Stimulated activated CD8-positive, alpha-beta memory T cell treated with anti-CD3 and anti-CD28 coated beads, Interleukin-12 subunit alpha, Interleukin-12 subunit beta, amount 100 ng/mL, for 24 hours (primary cell): ENCODE results near the gene CDK11B.
A peak's percentile ranks its signal among the peaks of the same experiment; 100 is the strongest.
"Not testable (repeated sequence)": the region's sequence is repeated elsewhere in the genome, so short reads cannot be mapped to it uniquely, and the experiment has no call there.

Source experiments
- DNase-seq: peaks from one replicate; pipeline ENCODE4 v3.0.0-alpha.2; 2020; ENCODE audit errors: extremely low read depth

CDK11B gene

GRCh38 chr1:1662392-1662791 is 3.6 kb upstream of the CDK11B start:
- DNase-seq = not testable (repeated sequence)

GRCh38 chr1:1648265-1648664 is 10.5 kb downstream of the CDK11B start:
- DNase-seq = not testable (repeated sequence)

GRCh38 chr1:1647567-1648241 is 11.1 kb downstream of the CDK11B start:
- DNase-seq = not testable (repeated sequence)

GRCh38 chr1:1646326-1646725 is 12.5 kb downstream of the CDK11B start:
- DNase-seq = not testable (repeated sequence)

- DNase-seq = not testable (repeated sequence)
Measured at GRCh38 chr1:1640711-1641461, 17.9 kb downstream of the CDK11B start.

GRCh38 chr1:1640081-1640480 is 18.7 kb downstream of the CDK11B start:
- DNase-seq = not testable (repeated sequence)

- not testable (repeated sequence) for DNase-seq
Measured at GRCh38 chr1:1639368-1639767, 19.4 kb downstream of the CDK11B start.

- DNase-seq = not testable (repeated sequence)
Measured at GRCh38 chr1:1638528-1638927, 20.3 kb downstream of the CDK11B start.

- not testable (repeated sequence) for DNase-seq
Measured at GRCh38 chr1:1637479-1637875, 21.3 kb downstream of the CDK11B start.

GRCh38 chr1:1636621-1637478 is 22.0 kb downstream of the CDK11B start:
- not testable (repeated sequence) for DNase-seq

GRCh38 chr1:1634613-1635012 is 24.2 kb downstream of the CDK11B start:
- not testable (repeated sequence) for DNase-seq

- not testable (repeated sequence) for DNase-seq
Measured at GRCh38 chr1:1633409-1633808, 25.4 kb downstream of the CDK11B start.

GRCh38 chr1:1631782-1632420 is 26.9 kb downstream of the CDK11B start, which contains the start of gene MMP23B:
Gene MMP23B (plus strand): TSS chr1:1632173. CDS start chr1:1632219, 46 bp downstream.
- DNase-seq = no peak

GRCh38 chr1:1630965-1631781 is 27.6 kb downstream of the CDK11B start:
- no peak for DNase-seq

GRCh38 chr1:1630191-1630964 is 28.4 kb downstream of the CDK11B start:
- peak; percentile 84 for DNase-seq

- DNase-seq = peak; percentile 54
Measured at GRCh38 chr1:1629430-1630190, 29.2 kb downstream of the CDK11B start.

GRCh38 chr1:1628754-1629429 is 29.9 kb downstream of the CDK11B start:
- no peak for DNase-seq
